CD14-positive monocyte (primary cell): Measurements from ENCODE around the gene LANCL1. TPM values are rescaled to one million over a fixed set of nuclear protein-coding genes. Genes with fewer than 3 reads are reported as not detected.

ENCODE experiments used
- DNase-seq, 3 donors: peaks; one replicate each; pipeline ENCODE4 v3.0.0-alpha.2; 2011 to 2022
- H2AFZ ChIP-seq: 2 replicates; pipeline ENCODE4 v1.6.0; 2012; ENCODE audit warnings: mild to moderate bottlenecking, low read depth, low read length, inconsistent platforms; ENCODE audit not compliant: insufficient read depth, poor library complexity, severe bottlenecking
- H3K27ac ChIP-seq, 2 donors: 1 replicate in 1 of 2; 2 replicates in 1 of 2; pipeline ENCODE4 v1.5.1; 2012 to 2013; ENCODE audit warnings: low read length in 2 of 2, control low read depth in 1 of 2, inconsistent platforms in 1 of 2, low read depth in 1 of 2, mild to moderate bottlenecking in 1 of 2
- H3K27me3 ChIP-seq, 2 donors: one replicate each; pipeline versions ENCODE4 v1.6.0 to v1.6.1; 2011 to 2013; ENCODE audit warnings: low read length in 2 of 2; ENCODE audit not compliant: control insufficient read depth in 2 of 2, insufficient read depth in 2 of 2
- H3K36me3 ChIP-seq, 2 donors: replicated peaks in 1 of 2; 1 replicate in 1 of 2; 2 replicates in 1 of 2; pipeline versions ENCODE4 v1.5.1 to v1.6.1; 2012 to 2013; ENCODE audit warnings: low read length in 2 of 2, control low read depth in 1 of 2, inconsistent platforms in 1 of 2, mild to moderate bottlenecking in 1 of 2; ENCODE audit not compliant: insufficient read depth in 2 of 2, control insufficient read depth in 1 of 2
- H3K4me1 ChIP-seq, 2 donors: 1 replicate in 1 of 2; 2 replicates in 1 of 2; pipeline versions ENCODE4 v1.5.1 to v1.6.1; 2012 to 2013; ENCODE audit warnings: low read length in 2 of 2, control low read depth in 1 of 2, inconsistent platforms in 1 of 2, mild to moderate bottlenecking in 1 of 2, moderate library complexity in 1 of 2; ENCODE audit not compliant: insufficient read depth in 2 of 2, control insufficient read depth in 1 of 2
- H3K4me2 ChIP-seq: replicated peaks from 2 replicates; pipeline ENCODE3; 2012; ENCODE audit warnings: low read length, moderate library complexity, mild to moderate bottlenecking; ENCODE audit not compliant: poor library complexity, severe bottlenecking; ENCODE audit errors: extremely low read depth
- H3K4me3 ChIP-seq, 3 experiments: fragments of 200-600 bp in 1 of 3; sonication (generic) in 1 of 3; replicated peaks in 1 of 3; 1 replicate in 2 of 3; 2 replicates in 1 of 3; pipeline ENCODE4 v1.5.1; 2011 to 2013; ENCODE audit warnings: low read length in 3 of 3, mild to moderate bottlenecking in 3 of 3, control low read depth in 2 of 3, low read depth in 2 of 3, inconsistent platforms in 1 of 3, moderate library complexity in 1 of 3
- H3K79me2 ChIP-seq: 2 replicates; pipeline ENCODE4 v1.6.0; 2012; ENCODE audit warnings: mild to moderate bottlenecking, control low read depth, inconsistent platforms, low read length, moderate library complexity; ENCODE audit not compliant: insufficient read depth
- H3K9ac ChIP-seq: 2 replicates; pipeline ENCODE4 v1.6.0; 2017; ENCODE audit warnings: low read length, mild to moderate bottlenecking; ENCODE audit not compliant: insufficient read depth, poor library complexity, severe bottlenecking
- H3K9me3 ChIP-seq, 2 donors: replicated peaks in 1 of 2; 1 replicate in 1 of 2; 2 replicates in 1 of 2; pipeline versions ENCODE4 v1.5.1 to v1.6.1; 2012 to 2013; ENCODE audit warnings: low read length in 2 of 2, control low read depth in 1 of 2; ENCODE audit not compliant: control insufficient read depth in 1 of 2, insufficient read depth in 1 of 2
- H4K20me1 ChIP-seq: 2 replicates; pipeline ENCODE4 v1.6.0; 2012; ENCODE audit warnings: mild to moderate bottlenecking, low read length, control low read depth, moderate library complexity; ENCODE audit not compliant: insufficient read depth
- H3K27ac Mint-ChIP-seq, 7 donors: one replicate each; pipeline ENCODE4 v1.8.0; 2020; ENCODE audit warnings: mild to moderate bottlenecking in 7 of 7, mixed read lengths in 7 of 7, moderate library complexity in 6 of 7, inconsistent platforms in 2 of 7
- H3K27me3 Mint-ChIP-seq, 3 donors: one replicate each; pipeline ENCODE4 v1.8.0; 2021 to 2022; ENCODE audit warnings: low read depth in 3 of 3, mild to moderate bottlenecking in 3 of 3, mixed read lengths in 3 of 3, moderate library complexity in 3 of 3, inconsistent platforms in 1 of 3
- H3K36me3 Mint-ChIP-seq, 2 donors: one replicate each; pipeline ENCODE4 v1.8.0; 2020; ENCODE audit warnings: mixed read lengths in 2 of 2, inconsistent platforms in 1 of 2, mild to moderate bottlenecking in 1 of 2
- H3K4me1 Mint-ChIP-seq: one replicate; pipeline ENCODE4 v1.8.0; 2020; ENCODE audit warnings: mild to moderate bottlenecking, mixed read lengths
- H3K4me3 Mint-ChIP-seq, 2 donors: one replicate each; pipeline ENCODE4 v1.8.0; 2020; ENCODE audit warnings: mild to moderate bottlenecking in 2 of 2, mixed read lengths in 2 of 2, moderate library complexity in 1 of 2
- H3K9me3 Mint-ChIP-seq, 7 donors: one replicate each; pipeline ENCODE4 v1.8.0; 2020 to 2022; ENCODE audit warnings: mixed read lengths in 7 of 7, mild to moderate bottlenecking in 6 of 7, moderate library complexity in 6 of 7, inconsistent platforms in 2 of 7
- CTCF ChIP-seq: fragments of 200-600 bp; IDR thresholded peaks from one replicate; pipeline ENCODE4 v1.8.0; 2022; ENCODE audit warnings: antibody characterized with exemption, mild to moderate bottlenecking
- WGBS: methylation state at CpG from one replicate; pipeline ENCODE4 v1.1.5; 2013; ENCODE audit warnings: missing lambda C conversion rate; ENCODE audit not compliant: insufficient coverage; 5-methylcytosine and 5-hydroxymethylcytosine counted together
- intact Hi-C, 2 donors: fragments of 100-400 bp; cut with micrococcal nuclease; formaldehyde crosslinking; loops; one replicate each; pipeline versions ENCODE4 v1.15.0 to v1.15.1; 2023
- polyA plus RNA-seq, 3 donors: library from polyadenylated mRNA; depleted of rRNA in 1 of 3; unstranded in 2 of 3; stranded (reverse) in 1 of 3; fragments of 300-500 nt in 2 of 3; fragments of >200 nt in 1 of 3; fragmentation: Illumina TruSeq in 2 of 3; gene quantifications; 1 replicate in 2 of 3; 2 replicates in 1 of 3; pipeline ENCODE4 v1.2.3, GENCODE V29; 2012 to 2021

The LANCL1 gene
- polyA plus RNA-seq, 3 donors, result 4.8 to 11.1 (median 6.1) TPM

GRCh38 chr2:210523650-210524289 lies 47.2 kb upstream of the LANCL1 start:
- Mint-ChIP-seq H3K36me3 (no peaks in the 10 kb centered on the region), H3K9me3 (peaks cover 0 to 6% (median 1%) of the 10 kb centered on the region in 7 donors), H3K27ac (peak overlapping the region in 1 of 7 donors; percentile 39), H3K4me3 (no peak overlapping the region), H3K27me3 (no peaks in the 10 kb centered on the region), H3K4me1 (no peaks in the 10 kb centered on the region)
- no peaks in the 10 kb centered on the region for H3K36me3 ChIP-seq
- no peak overlapping the region for H3K9ac ChIP-seq
- H2AFZ ChIP-seq, result no peak overlapping the region
- intact Hi-C loops, result no loop called here
- no peak overlapping the region for H3K4me3 ChIP-seq
- 92% methylated on average over 3 of the region's 4 CpGs for WGBS
- no peaks in the 10 kb centered on the region for H3K27me3 ChIP-seq
- H3K27ac ChIP-seq, result no peak overlapping the region
- no peak overlapping the region for H3K4me2 ChIP-seq
- no peak for TF ChIP-seq CTCF
- no peaks in the 10 kb centered on the region for H3K79me2 ChIP-seq
- H3K4me1 ChIP-seq, result no peaks in the 10 kb centered on the region
- no peaks in the 10 kb centered on the region for H4K20me1 ChIP-seq
- H3K9me3 ChIP-seq, result no peaks in the 10 kb centered on the region
- no peak for DNase-seq

GRCh38 chr2:210522399-210522798 lies 45.8 kb upstream of the LANCL1 start:
- Histone ChIP-seq H3K4me1 (no peaks in the 10 kb centered on the region), H4K20me1 (no peaks in the 10 kb centered on the region), H2AFZ (no peak overlapping the region), H3K9me3 (no peaks in the 10 kb centered on the region), H3K9ac (no peak overlapping the region), H3K27me3 (no peaks in the 10 kb centered on the region), H3K27ac (no peak overlapping the region), H3K4me2 (no peak overlapping the region), H3K36me3 (no peaks in the 10 kb centered on the region), H3K4me3 (no peak overlapping the region), H3K79me2 (no peaks in the 10 kb centered on the region)
- no peak for DNase-seq
- Mint-ChIP-seq H3K9me3 (peaks cover 0 to 6% (median 1%) of the 10 kb centered on the region in 7 donors), H3K4me3 (no peak overlapping the region), H3K27ac (no peak overlapping the region), H3K4me1 (no peaks in the 10 kb centered on the region), H3K36me3 (no peaks in the 10 kb centered on the region), H3K27me3 (peaks cover 0 to 2% (median 0%) of the 10 kb centered on the region in 3 donors)
- TF ChIP-seq CTCF, result no peak
- intact Hi-C loops, result no loop called here
